ENCODE data around the gene SLC41A2. TPM values are rescaled to one million over a fixed set of nuclear protein-coding genes. Genes with fewer than 3 reads are reported as not detected.

SLC41A2 gene
- total and polyA plus RNA-seq, 2 donors (not counting 3 experiments of a cell fraction or from before 2014, with no cell fraction given), result 1.7 to 7.5 TPM

DNA sequence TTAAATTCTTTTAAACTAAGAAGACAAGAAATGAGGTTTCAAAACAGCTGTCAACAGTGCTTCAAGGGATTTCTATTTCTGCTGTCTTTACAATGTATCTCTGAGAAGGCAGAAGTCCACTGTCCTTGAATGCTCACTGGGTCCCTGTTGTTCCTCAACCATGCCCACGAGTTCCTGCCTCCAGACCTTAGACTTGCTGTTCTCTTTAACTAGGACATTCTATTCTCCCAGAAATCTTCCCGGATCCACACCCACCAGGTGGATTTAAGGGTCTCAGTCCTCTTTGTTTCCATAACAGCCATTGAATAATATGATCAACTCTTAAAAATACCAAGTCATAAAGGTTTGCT, 6.7 kb upstream of the SLC41A2 start:
- H3K27me3 ChIP-seq (ENCODE audit: control insufficient read depth in 2 of 2, insufficient read depth in 2 of 2, low read length in 2 of 2), result peaks cover 0 to 16% of the 10 kb centered on the region in 2 experiments
- no peak overlapping the region for H2AFZ ChIP-seq (ENCODE audit: low read depth, low read length)
- FAIRE-seq (no peak), DNase-seq (ENCODE audit: low read depth, low spot score) (no peak)
- no peaks in the 10 kb centered on the region for H3K79me2 ChIP-seq (ENCODE audit: control insufficient read depth, insufficient read depth, low read length)
- no peak overlapping the region for H3K9ac ChIP-seq (replicated peaks; ENCODE audit: extremely low read depth, insufficient read depth, low read length)
- no TSS peak for BruUV-seq (replicated peaks)
- no peak overlapping the region for H3K4me3 ChIP-seq (replicated peaks in 1 of 3; ENCODE audit: insufficient read depth in 1 of 3, low read depth in 1 of 3, low read length in 3 of 3)
- no peak overlapping the region for H3K27ac ChIP-seq (ENCODE audit: insufficient read depth, low read depth, low read length)
- no peaks in the 10 kb centered on the region for H3K36me3 ChIP-seq (ENCODE audit: control insufficient read depth in 2 of 2, extremely low read depth in 1 of 2, insufficient read depth in 2 of 2, low read length in 2 of 2)
- dilution Hi-C loops (cut with MboI; ENCODE audit: extremely low pct_ligation_motif_present, low sequenced_read_pairs), result no loop called here
- TF ChIP-seq EZH2 (IDR thresholded peaks at IDR 0.05; ENCODE audit: borderline replicate concordance, low read depth, low read length, severe bottlenecking) (no peak), POLR2AphosphoS5 (IDR thresholded peaks at IDR 0.05; ENCODE audit: insufficient read depth, low read depth, low read length) (no peak), JUN (IDR thresholded peaks at IDR 0.05; ENCODE audit: borderline replicate concordance, insufficient read depth, insufficient read length, low read depth) (no peak), MYC (IDR thresholded peaks at IDR 0.05; ENCODE audit: low read depth, low read length) (no peak), GATA2 (IDR thresholded peaks at IDR 0.05; ENCODE audit: insufficient read depth, insufficient read length, low read depth, low read length) (no peak), FOS (IDR thresholded peaks at IDR 0.05; ENCODE audit: borderline replicate concordance, insufficient read depth, low read length) (no peak), POLR2A (IDR thresholded peaks at IDR 0.05; ENCODE audit: low read depth, low read length) (no peak)
- TF ChIP-seq, protein P1, sequence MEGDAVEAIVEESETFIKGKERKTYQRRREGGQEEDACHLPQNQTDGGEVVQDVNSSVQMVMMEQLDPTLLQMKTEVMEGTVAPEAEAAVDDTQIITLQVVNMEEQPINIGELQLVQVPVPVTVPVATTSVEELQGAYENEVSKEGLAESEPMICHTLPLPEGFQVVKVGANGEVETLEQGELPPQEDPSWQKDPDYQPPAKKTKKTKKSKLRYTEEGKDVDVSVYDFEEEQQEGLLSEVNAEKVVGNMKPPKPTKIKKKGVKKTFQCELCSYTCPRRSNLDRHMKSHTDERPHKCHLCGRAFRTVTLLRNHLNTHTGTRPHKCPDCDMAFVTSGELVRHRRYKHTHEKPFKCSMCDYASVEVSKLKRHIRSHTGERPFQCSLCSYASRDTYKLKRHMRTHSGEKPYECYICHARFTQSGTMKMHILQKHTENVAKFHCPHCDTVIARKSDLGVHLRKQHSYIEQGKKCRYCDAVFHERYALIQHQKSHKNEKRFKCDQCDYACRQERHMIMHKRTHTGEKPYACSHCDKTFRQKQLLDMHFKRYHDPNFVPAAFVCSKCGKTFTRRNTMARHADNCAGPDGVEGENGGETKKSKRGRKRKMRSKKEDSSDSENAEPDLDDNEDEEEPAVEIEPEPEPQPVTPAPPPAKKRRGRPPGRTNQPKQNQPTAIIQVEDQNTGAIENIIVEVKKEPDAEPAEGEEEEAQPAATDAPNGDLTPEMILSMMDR (IDR thresholded peaks at IDR 0.05; ENCODE audit: extremely low read depth in 1 of 2, insufficient read depth in 1 of 2, low read depth in 1 of 2, low read length in 2 of 2), result no peak
- TF ChIP-seq, protein P2, sequence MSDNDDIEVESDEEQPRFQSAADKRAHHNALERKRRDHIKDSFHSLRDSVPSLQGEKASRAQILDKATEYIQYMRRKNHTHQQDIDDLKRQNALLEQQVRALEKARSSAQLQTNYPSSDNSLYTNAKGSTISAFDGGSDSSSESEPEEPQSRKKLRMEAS (IDR thresholded peaks at IDR 0.05; ENCODE audit: insufficient read depth, insufficient read length), result no peak
- ChIA-PET CTCF (no interaction called here), POLR2A (no interaction called here)
- H3K9me1 ChIP-seq (replicated peaks; ENCODE audit: control insufficient read depth, extremely low read depth, insufficient read depth, low read length), result no peaks in the 10 kb centered on the region
- H3K9me3 ChIP-seq (replicated peaks; ENCODE audit: control insufficient read depth, insufficient read depth, low read length), result no peaks in the 10 kb centered on the region
- H3K4me2 ChIP-seq (ENCODE audit: insufficient read depth, low read length), result no peak overlapping the region
- H3K4me1 ChIP-seq (ENCODE audit: control insufficient read depth, extremely low read depth, insufficient read depth, low read length), result no peaks in the 10 kb centered on the region
- no peaks in the 10 kb centered on the region for H4K20me1 ChIP-seq (replicated peaks; ENCODE audit: control insufficient read depth, extremely low read depth, insufficient read depth, low read length)
- intact Hi-C loops (cut with micrococcal nuclease), result no loop called here

Measured in endothelial cell of umbilical vein (primary cell).